Upper lobe of left lung (tissue), 4 donors: ENCODE data around the gene CLIP1.

ENCODE experiments used
- POLR2AphosphoS5 ChIP-seq, 2 donors: sonication (generic); formaldehyde crosslinking; IDR thresholded peaks; one replicate each; pipeline ENCODE4 v1.5.1; 2017; ENCODE audit warnings: antibody characterized with exemption in 2 of 2
- TF ChIP-seq, protein P1 (sequence below), 6 experiments: fragments of 450-650 bp in 4 of 6; fragments of 200-600 bp in 2 of 6; sonication (generic) in 2 of 6; IDR thresholded peaks; one replicate each; pipeline ENCODE4 v1.5.1; 2016 to 2019; ENCODE audit warnings: antibody characterized with exemption in 6 of 6

DNA sequence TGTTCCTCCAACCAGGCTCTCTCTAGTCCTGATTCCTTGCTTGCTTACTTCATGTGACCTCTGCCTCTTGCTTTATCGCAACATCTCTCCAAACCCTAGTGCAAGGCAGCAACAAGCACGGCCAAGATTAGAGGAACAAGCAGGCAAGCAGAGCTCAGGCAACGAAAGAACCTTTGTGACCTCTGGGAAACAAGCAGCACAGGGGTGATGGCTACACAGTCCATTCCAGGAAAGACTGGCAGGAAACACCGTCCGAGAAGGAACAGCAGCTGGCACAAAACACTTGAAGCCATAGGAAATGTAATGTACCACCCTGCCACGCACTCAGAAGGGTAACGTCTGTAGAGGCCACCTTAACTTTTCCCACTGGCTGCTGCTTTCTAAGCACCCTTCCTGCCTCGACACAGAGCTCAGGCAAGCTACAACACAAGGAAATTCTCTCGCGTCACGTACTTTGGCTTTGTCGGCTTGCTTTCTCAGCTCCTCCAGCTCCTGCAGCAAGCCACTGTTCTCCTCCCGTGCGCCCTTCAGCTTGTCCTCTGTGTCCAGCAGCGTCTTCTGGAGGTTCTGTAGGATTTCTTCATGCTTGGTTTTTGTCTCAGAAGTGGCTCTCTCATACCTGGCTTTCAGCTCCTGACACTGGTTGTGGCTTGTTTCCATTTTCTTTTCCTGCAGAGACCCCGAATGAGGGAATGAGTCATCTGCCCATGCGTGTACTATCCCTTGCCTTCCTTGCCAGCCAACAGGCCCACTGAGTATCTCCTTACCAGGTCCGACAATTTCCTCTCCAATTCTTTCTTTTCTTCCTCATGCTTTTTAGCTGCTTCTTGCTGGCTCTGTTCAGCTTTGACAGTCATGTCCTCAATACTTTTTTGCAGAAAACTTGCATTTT is 94.7 kb downstream of the CLIP1 start:
- no peak for TF ChIP-seq POLR2AphosphoS5 (IDR thresholded peaks at IDR 0.05)
- TF ChIP-seq, protein P1, sequence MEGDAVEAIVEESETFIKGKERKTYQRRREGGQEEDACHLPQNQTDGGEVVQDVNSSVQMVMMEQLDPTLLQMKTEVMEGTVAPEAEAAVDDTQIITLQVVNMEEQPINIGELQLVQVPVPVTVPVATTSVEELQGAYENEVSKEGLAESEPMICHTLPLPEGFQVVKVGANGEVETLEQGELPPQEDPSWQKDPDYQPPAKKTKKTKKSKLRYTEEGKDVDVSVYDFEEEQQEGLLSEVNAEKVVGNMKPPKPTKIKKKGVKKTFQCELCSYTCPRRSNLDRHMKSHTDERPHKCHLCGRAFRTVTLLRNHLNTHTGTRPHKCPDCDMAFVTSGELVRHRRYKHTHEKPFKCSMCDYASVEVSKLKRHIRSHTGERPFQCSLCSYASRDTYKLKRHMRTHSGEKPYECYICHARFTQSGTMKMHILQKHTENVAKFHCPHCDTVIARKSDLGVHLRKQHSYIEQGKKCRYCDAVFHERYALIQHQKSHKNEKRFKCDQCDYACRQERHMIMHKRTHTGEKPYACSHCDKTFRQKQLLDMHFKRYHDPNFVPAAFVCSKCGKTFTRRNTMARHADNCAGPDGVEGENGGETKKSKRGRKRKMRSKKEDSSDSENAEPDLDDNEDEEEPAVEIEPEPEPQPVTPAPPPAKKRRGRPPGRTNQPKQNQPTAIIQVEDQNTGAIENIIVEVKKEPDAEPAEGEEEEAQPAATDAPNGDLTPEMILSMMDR (IDR thresholded peaks at IDR 0.05) = no peak
